Fibroblast of skin of left biceps (primary cell): ENCODE results near the gene AFDN.

Experiments
- DNase-seq, 2 experiments: peaks; one replicate each; pipeline ENCODE4 v3.0.0-alpha.2; 2013; ENCODE audit warnings: low read depth in 2 of 2

AFDN gene

DNA sequence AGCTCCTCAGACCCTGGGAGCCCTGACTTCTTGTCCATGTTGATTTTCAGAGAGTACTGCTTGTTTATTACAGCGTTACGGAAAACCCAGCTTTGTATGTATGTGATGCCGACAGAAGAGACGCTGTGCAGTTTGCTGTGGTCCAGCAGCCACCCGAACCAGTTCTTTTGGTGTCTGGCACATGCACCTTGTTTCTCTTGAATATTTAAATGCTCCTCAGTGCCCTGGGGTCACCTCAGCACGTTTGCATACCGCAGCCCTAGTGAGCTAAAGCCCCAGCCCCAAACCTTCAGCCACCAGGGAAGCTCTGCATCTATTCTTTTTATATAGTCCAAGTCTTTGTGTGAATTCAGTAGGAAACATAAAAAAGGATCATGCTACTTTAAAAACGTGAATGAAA is 39.9 kb downstream of the AFDN start:
- DNase-seq = no peak

GRCh38 chr6:167870321-167870720 is 43.6 kb downstream of the AFDN start:
- no peak for DNase-seq

GRCh38 chr6:167872538-167873210 is 46.0 kb downstream of the AFDN start:
- no peak for DNase-seq

- no peak for DNase-seq
Measured at GRCh38 chr6:167877994-167878779, 51.5 kb downstream of the AFDN start.

- DNase-seq = no peak
Measured at GRCh38 chr6:167879612-167880011, 52.9 kb downstream of the AFDN start.

- no peak for DNase-seq
Measured at GRCh38 chr6:167881327-167881726, 54.6 kb downstream of the AFDN start.

GRCh38 chr6:167882244-167882643 is 55.5 kb downstream of the AFDN start:
- no peak for DNase-seq

DNA sequence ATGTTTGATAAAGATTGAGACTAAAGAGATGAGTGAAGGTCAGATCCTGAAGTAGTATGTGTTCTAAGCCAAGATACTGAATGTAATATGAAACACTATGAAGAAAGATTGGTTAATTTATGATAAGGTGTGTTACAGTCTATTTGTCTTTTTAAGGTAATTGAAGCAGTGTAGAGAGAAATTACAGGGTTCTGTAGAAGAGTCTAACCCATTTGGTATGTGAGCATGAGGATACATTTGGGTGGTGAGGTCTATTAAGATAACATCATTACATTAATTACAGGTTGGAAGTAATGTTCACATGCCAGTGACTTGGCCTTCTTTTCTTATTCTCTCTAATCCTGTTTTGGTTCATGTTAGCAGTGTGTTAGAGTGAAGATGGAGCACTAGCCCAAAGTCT is 61.4 kb downstream of the AFDN start:
- no peak for DNase-seq

DNA sequence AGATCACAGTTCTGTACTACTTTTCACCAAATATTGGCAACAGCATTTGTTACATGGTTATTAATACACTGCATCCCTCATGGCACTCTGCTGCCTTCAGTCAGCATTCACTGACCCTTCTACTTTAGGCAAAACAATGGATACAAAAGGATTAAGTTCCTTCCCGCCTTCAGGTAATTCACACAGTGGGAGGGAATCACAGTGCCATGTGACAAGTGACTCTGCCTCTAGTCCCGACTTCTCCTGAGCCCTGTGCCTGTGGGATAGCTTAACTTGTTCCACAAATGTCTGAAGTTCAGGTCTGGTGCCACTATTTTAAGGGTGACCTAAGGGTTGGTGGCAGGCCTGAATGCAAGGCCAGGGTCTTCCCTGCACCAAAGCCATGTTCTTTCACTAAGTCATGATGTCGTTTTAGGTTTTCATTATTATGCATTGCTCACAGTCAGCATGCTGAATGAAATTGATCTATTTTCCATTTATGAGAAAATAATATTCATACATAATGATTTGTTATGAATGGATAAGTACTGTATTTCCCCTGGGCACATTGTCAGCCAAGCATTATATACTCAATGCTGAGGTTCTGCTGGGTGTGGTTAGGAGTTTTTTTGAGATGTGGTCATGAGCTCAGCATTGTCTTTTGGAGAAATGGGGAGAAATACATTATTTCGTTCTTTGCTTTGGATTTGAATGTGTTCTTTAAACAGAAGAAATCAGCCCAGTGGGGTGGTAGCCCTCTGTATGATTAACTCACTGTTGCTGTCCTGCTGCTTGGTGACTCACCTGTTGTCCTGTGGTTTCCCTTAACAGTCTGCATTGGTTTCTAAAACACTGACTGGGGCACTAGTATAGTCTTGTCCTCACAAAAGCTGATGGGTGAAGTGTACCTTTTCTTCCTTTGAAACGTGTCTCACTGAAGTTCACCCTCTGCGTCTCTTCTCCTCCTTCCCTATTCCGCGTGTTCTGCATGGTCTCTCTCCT is 66.4 kb downstream of the AFDN start:
- no peak for DNase-seq

GRCh38 chr6:167894965-167895364 is 68.3 kb downstream of the AFDN start:
- no peak for DNase-seq

DNA sequence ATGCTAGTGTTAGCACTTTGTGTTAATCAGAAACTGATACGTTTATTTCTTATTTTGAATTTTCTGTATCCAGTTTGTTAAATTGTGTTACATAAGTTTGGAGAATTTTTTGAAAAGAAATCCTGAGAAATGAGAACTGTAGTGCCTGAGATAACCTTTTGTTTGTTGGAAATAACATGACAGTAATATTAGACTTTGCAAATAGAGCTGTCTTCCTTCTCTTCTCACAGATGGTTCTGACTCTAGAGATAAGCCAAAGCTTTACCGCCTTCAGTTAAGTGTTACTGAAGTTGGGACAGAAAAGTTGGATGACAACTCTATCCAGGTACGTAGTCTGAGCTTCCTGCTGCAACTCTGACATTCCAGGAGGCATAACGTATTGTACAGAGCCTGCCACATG is 69.9 kb downstream of the AFDN start:
- no peak for DNase-seq

DNA sequence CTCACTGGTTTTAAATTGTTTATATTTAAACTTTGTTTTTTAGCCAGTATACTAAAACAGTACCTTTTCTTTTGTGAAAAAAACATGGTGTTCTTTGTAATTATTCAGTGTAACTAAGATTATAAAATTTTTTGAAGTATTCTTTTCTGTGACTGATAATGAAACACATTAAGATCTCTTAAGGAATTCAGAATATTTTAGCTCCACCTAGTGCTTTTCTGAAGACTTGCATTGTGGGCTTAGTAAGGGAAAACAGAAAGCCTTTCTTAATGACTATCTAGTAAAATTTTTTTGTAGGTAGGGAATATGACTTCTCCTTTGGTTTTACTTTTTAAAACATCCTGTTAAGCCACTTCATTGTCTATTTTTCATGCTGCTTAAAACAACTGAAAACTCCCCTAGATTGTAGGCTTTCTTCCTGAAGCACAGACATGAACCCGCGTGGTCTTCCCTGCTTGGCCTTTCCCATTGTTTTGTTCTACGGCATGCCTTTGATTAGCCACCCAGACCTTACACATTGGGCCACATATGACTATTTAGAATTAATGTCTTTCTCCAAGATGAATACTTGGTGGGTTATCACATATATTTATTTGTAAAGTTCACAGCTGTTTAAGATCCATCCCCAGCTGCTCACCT is 72.1 kb downstream of the AFDN start:
- DNase-seq = peak in 1 of 2 experiments; percentile 10

GRCh38 chr6:167904791-167905190 is 78.1 kb downstream of the AFDN start:
- no peak for DNase-seq

DNA sequence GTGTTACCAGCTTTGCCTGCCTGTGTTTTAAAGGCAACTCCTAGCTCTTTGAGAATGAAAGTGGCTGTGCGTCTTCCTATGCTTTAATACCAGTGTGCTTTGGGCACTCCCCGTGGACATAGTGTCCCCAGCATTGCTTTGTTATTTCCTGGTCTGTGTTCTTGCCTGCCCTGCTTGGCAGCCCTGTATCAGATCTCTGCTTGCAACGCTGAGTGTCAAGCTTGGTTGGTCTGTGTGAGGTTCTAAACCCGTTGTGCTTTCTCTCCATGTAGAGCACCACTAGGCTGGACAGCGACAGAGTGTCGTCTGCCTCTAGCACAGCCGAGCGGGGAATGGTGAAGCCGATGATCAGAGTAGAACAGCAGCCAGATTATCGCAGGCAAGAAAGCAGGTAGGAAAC is 80.2 kb downstream of the AFDN start:
- no peak for DNase-seq

DNA sequence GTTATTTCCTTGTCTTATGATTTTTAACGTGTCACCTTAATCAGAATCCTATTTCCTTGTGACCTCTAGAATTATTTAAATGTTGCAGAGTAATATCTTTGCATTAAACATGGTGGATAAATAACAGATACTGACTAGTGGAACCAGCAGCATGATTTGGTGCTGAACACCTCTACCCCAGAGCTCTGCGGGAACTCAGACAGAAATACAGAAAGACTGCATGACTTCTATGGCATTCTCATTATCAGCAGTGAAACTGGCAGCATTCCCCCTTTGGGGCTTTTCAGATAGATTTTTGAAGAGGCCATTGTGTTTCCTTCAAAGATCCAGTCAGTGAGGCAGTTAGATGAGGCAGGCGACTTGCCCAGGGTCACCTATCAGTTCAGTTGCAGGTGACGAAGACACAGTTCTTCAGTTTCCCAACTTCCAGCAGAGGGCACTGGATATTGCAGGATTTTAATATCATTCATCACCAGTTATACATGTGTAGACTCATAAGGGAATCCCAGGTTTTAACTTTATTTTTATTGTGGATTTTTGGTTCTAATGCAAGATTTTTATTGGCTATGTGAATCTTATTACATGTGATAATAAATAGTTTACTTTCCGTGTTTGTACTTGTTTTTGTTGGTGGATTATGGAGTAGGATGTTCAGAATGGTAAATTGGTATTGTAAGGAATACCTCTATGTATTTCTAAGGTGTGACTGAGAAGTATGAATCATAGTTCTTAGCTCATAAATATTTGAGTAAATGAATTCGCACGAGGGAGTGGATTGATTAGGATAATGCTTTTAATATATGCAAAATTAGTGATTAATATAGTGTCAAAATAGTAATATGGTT is 81.3 kb downstream of the AFDN start:
- DNase-seq = peak in 1 of 2 experiments; percentile 7

DNA sequence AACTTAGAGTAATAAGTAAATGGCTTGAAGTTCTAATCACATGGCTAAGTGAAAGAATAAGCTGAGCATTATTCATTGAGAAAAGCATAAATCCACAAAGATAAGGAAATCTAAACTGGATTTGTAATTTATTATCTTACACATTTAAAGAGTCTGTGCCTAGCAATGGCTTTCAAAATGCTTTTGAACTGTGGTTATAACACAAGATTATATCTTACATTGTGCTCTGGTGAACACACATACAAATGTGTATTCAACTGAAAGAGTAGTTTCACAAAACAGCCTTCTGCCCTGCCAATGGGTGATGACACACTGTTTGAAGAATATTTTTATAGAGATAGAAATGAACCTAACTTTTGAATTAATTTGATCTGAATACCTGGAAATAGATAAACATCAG is 83.3 kb downstream of the AFDN start:
- no peak for DNase-seq

DNA sequence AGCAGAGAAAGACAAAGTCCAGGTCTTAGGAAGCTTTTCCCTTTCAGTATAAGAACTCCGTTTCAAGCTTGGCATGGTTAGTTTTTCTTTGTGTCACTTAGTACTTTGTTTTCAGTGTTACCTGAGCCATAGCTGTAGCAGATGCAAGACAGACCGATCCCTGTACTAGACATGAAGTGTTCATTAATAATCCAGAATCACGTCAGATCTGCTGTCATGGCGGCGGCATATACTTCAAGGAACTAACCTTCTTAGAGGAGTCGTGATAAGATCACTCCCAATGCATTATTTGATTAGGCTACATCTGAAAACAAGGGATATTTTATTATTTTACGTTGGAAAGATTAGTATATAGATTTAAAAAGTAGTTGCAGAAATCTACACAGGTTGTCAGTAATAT is 83.9 kb downstream of the AFDN start:
- DNase-seq = no peak

- no peak for DNase-seq
Measured at GRCh38 chr6:167912494-167912893, 85.8 kb downstream of the AFDN start.

- DNase-seq = no peak
Measured at GRCh38 chr6:167913699-167914098, 87.0 kb downstream of the AFDN start.

GRCh38 chr6:167915139-167915538 is 88.4 kb downstream of the AFDN start:
- DNase-seq = no peak
